SK-N-SH (cell line): ENCODE data around the gene ARID3A.

Experiments used
- EP300 ChIP-seq, 2 experiments: IDR thresholded peaks; 2 replicates each; pipeline versions ENCODE4 v1.4.0 to v1.6.1; 2012; ENCODE audit warnings: borderline replicate concordance in 1 of 2, low read depth in 1 of 2, low read length in 1 of 2
- MEF2A ChIP-seq: IDR thresholded peaks from 2 replicates; pipeline ENCODE4 v1.4.0; 2012; ENCODE audit warnings: low read depth, borderline replicate concordance
- TF ChIP-seq, protein P1 (sequence below): fragments of 200-600 bp; sonication (generic); IDR thresholded peaks from 2 replicates; pipeline ENCODE4 v1.6.1; 2017; ENCODE audit warnings: antibody characterized with exemption, mild to moderate bottlenecking, moderate library complexity
- TF ChIP-seq, protein P2 (sequence below): fragments of 150-350 bp; IDR thresholded peaks from 2 replicates; pipeline ENCODE4 v1.6.1; 2017; ENCODE audit warnings: antibody characterized with exemption, low read length, low read depth, borderline replicate concordance

DNA sequence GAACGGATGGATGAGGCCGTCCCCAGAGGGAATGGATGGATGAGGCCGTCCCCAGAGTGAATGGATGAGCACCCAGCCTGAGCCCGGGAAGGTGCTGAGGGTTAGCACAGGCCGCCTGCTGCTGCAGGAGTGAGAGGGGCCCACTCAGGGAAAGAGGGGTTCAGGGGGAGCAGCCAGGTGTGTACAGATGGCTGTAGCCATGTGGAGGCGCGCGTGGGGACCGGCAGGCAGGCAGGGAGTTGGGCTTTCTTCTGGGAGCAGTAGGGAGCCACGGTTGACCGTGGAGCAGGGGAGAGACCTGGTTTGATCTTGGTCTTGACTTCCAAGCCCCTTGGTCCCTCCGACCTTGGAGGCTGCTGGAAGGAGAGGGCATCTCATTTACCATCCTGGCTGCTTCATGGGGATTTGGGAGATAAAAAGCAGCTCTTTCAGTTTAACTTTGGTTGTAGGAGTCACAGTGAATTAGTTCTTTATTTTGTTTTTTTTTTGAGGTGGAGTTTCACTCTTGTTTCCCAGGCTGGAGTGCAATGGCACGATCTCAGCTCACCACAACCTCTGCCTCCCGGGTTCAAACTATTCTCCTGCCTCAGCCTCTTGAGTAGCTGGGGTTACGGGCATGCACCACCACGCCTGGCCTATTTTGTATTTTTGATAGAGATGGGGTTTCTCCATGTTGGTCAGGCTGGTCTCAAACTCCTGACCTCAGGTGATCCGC is 24.7 kb downstream of the ARID3A start:
- TF ChIP-seq, protein P1, sequence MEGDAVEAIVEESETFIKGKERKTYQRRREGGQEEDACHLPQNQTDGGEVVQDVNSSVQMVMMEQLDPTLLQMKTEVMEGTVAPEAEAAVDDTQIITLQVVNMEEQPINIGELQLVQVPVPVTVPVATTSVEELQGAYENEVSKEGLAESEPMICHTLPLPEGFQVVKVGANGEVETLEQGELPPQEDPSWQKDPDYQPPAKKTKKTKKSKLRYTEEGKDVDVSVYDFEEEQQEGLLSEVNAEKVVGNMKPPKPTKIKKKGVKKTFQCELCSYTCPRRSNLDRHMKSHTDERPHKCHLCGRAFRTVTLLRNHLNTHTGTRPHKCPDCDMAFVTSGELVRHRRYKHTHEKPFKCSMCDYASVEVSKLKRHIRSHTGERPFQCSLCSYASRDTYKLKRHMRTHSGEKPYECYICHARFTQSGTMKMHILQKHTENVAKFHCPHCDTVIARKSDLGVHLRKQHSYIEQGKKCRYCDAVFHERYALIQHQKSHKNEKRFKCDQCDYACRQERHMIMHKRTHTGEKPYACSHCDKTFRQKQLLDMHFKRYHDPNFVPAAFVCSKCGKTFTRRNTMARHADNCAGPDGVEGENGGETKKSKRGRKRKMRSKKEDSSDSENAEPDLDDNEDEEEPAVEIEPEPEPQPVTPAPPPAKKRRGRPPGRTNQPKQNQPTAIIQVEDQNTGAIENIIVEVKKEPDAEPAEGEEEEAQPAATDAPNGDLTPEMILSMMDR: no peak
- TF ChIP-seq, protein P2, sequence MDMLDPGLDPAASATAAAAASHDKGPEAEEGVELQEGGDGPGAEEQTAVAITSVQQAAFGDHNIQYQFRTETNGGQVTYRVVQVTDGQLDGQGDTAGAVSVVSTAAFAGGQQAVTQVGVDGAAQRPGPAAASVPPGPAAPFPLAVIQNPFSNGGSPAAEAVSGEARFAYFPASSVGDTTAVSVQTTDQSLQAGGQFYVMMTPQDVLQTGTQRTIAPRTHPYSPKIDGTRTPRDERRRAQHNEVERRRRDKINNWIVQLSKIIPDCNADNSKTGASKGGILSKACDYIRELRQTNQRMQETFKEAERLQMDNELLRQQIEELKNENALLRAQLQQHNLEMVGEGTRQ: no peak
- TF ChIP-seq EP300 (IDR thresholded peaks at IDR 0.05; ENCODE audit: borderline replicate concordance in 1 of 2, low read depth in 1 of 2, low read length in 1 of 2): no peak
- no peak for TF ChIP-seq MEF2A
